GM10266 (cell line): Measurements from ENCODE around the gene NRIP1.

Experiments
- DNase-seq: peaks from one replicate; pipeline ENCODE4 v3.0.0; 2012; ENCODE audit errors: extremely low spot score
- TF ChIP-seq, protein P1 (sequence below): IDR thresholded peaks from 2 replicates; pipeline ENCODE4 v1.5.1; 2012; ENCODE audit warnings: mild to moderate bottlenecking, low read depth; ENCODE audit not compliant: control insufficient read depth, insufficient read depth; ENCODE audit errors: missing control alignments

NRIP1 gene

DNA sequence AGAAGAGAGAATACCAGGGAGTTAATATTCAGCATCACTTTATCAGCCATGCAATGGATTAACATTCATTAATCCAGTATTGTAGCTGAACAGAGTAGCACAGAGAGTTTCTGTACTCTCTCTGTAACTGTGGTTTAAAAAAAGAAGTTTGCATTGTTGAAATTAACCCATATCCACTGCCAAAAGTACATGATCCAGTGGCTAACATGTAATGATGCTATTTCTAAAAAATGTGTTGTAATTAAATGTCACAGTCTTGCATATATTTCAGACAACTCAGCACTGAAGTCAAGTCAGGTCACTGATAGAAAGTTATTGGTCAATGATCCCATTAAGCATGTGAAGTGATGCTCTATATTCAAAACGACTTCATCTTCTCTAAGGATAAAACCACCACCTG is 141.3 kb downstream of the NRIP1 start:
- no peak for DNase-seq
- TF ChIP-seq, protein P1, sequence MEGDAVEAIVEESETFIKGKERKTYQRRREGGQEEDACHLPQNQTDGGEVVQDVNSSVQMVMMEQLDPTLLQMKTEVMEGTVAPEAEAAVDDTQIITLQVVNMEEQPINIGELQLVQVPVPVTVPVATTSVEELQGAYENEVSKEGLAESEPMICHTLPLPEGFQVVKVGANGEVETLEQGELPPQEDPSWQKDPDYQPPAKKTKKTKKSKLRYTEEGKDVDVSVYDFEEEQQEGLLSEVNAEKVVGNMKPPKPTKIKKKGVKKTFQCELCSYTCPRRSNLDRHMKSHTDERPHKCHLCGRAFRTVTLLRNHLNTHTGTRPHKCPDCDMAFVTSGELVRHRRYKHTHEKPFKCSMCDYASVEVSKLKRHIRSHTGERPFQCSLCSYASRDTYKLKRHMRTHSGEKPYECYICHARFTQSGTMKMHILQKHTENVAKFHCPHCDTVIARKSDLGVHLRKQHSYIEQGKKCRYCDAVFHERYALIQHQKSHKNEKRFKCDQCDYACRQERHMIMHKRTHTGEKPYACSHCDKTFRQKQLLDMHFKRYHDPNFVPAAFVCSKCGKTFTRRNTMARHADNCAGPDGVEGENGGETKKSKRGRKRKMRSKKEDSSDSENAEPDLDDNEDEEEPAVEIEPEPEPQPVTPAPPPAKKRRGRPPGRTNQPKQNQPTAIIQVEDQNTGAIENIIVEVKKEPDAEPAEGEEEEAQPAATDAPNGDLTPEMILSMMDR, result no peak

DNA sequence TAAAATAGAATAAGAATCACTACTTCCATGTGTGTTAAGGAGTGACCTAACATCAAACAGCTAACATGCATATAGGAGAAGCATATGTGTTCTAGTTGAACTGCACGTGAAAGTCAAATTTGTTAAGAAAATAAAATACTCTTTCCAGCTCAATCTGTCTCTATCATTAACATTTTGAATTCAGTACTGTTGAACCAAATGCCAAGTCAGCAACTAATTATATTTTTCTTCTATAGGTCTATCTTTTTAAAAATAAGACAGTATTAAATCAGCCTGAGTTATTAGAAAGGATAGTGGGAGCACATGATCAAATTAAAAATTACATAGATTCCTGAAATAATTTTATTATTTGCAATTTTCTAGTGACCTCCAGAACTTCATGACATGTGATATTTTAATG is 141.8 kb downstream of the NRIP1 start:
- no peak for DNase-seq

DNA sequence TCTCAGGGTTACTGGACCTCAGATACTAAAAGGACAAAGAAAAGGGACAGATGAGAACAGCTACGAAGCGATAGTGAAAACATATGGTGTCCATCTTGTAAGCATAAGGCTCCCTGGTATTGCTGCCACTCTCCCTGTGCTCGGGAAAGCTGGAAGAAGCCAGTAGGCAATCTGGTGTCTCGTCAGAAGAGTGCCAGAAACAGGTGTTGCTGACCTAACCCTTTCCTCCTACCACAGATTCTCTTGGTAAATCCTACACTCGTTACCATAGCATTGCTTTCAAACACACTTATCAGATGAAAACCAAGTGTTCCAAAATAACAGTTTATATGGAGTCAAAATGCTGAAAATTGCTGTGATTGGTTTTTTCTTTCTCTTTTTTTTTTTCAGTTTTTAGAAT is 146.3 kb downstream of the NRIP1 start:
- TF ChIP-seq, protein P1, result no peak

More for the DNA sequence above, 141.8 kb downstream of the NRIP1 start:
- TF ChIP-seq, protein P1, result no peak

GRCh38 chr21:14917762-14918161 is 147.0 kb downstream of the NRIP1 start:
- TF ChIP-seq, protein P1, result no peak
- no peak for DNase-seq

More for the DNA sequence above, 146.3 kb downstream of the NRIP1 start:
- DNase-seq, result no peak

GRCh38 chr21:14916676-14917141 is 148.1 kb downstream of the NRIP1 start:
- DNase-seq, result no peak
- TF ChIP-seq, protein P1, result no peak

- TF ChIP-seq, protein P1, result no peak
- no peak for DNase-seq
These were observed 151.2 kb downstream of the NRIP1 start for GRCh38 chr21:14913638-14914037.

GRCh38 chr21:14911351-14911750 is 153.4 kb downstream of the NRIP1 start:
- no peak for DNase-seq
- TF ChIP-seq, protein P1, result no peak
